ENCODE measurements around the gene ASXL3.

ASXL3 gene

GRCh38 chr18:33616556-33616955, 38.5 kb downstream of the ASXL3 start:
- no peaks in the 10 kb centered on the region for H3K9me2 ChIP-seq (ENCODE audit: low read depth, low read length)
- H3K9me3 ChIP-seq (ENCODE audit: low read length), result no peaks in the 10 kb centered on the region
- H3K27me3 ChIP-seq (ENCODE audit: insufficient read depth, low read length), result no peaks in the 10 kb centered on the region
- H3F3A ChIP-seq (ENCODE audit: insufficient read depth, low read length), result no peaks in the 10 kb centered on the region
- no peak for TF ChIP-seq EZH2 (IDR thresholded peaks at IDR 0.05; ENCODE audit: borderline replicate concordance, low read length)
- TF ChIP-seq, protein P1, sequence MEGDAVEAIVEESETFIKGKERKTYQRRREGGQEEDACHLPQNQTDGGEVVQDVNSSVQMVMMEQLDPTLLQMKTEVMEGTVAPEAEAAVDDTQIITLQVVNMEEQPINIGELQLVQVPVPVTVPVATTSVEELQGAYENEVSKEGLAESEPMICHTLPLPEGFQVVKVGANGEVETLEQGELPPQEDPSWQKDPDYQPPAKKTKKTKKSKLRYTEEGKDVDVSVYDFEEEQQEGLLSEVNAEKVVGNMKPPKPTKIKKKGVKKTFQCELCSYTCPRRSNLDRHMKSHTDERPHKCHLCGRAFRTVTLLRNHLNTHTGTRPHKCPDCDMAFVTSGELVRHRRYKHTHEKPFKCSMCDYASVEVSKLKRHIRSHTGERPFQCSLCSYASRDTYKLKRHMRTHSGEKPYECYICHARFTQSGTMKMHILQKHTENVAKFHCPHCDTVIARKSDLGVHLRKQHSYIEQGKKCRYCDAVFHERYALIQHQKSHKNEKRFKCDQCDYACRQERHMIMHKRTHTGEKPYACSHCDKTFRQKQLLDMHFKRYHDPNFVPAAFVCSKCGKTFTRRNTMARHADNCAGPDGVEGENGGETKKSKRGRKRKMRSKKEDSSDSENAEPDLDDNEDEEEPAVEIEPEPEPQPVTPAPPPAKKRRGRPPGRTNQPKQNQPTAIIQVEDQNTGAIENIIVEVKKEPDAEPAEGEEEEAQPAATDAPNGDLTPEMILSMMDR (IDR thresholded peaks at IDR 0.05; ENCODE audit: low read length), result no peak
- no peak overlapping the region for H3K9ac ChIP-seq (ENCODE audit: low read length)
- no peaks in the 10 kb centered on the region for H3K36me3 ChIP-seq (ENCODE audit: insufficient read depth, low read length)
- H4K20me1 ChIP-seq (ENCODE audit: insufficient read depth, low read length), result no peaks in the 10 kb centered on the region
- H3K27ac ChIP-seq (ENCODE audit: low read depth, low read length, poor library complexity, severe bottlenecking), result no peak overlapping the region
- H3K79me2 ChIP-seq (ENCODE audit: insufficient read depth, low read length), result no peaks in the 10 kb centered on the region
- H3K4me2 ChIP-seq (ENCODE audit: low read length), result no peak overlapping the region
- no peaks in the 10 kb centered on the region for H3K4me1 ChIP-seq (ENCODE audit: insufficient read depth, low read length, severe bottlenecking)
- no peak overlapping the region for H2AFZ ChIP-seq (ENCODE audit: low read length)
- no peak overlapping the region for H3K4me3 ChIP-seq (ENCODE audit: low read depth, low read length, poor library complexity, severe bottlenecking)

- no peaks in the 10 kb centered on the region for H3K27me3 ChIP-seq (ENCODE audit: insufficient read depth, low read length)
Measured at GRCh38 chr18:33627114-33627513, 49.1 kb downstream of the ASXL3 start.

DNA sequence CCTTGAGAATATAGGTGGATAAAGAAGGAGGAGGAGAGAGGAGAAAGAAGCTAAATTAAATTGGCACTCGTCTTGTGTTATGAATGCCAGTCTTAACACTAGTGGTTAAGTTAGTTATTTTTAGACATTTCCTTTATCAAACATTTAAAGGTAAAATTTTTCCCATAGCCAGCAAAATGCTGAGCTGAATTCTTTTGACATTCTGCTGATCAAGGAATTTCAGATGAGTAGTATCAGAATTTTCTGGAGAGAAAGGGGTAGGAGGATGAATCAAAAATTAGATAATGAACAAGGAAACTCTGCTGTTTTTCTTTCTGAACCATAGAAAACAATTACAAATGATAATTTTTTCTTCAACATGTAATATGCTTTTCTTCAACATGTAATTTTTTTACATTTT, 52.5 kb downstream of the ASXL3 start:
- no peaks in the 10 kb centered on the region for H3K27me3 ChIP-seq (ENCODE audit: insufficient read depth, low read length)
- no peaks in the 10 kb centered on the region for H3K9me2 ChIP-seq (ENCODE audit: low read depth, low read length)
- H3K4me3 ChIP-seq (ENCODE audit: low read depth, low read length, poor library complexity, severe bottlenecking), result no peak overlapping the region
- no peak for TF ChIP-seq EZH2 (IDR thresholded peaks at IDR 0.05; ENCODE audit: borderline replicate concordance, low read length)
- TF ChIP-seq, protein P1 (IDR thresholded peaks at IDR 0.05; ENCODE audit: low read length), result no peak
- H3K9ac ChIP-seq (ENCODE audit: low read length), result no peak overlapping the region
- no peak overlapping the region for H3K4me2 ChIP-seq (ENCODE audit: low read length)
- no peaks in the 10 kb centered on the region for H3K36me3 ChIP-seq (ENCODE audit: insufficient read depth, low read length)
- 0 out of 2 replicates have a peak overlapping the region, but pooled peaks have one; percentile 22 for H2AFZ ChIP-seq (ENCODE audit: low read length)
- no peaks in the 10 kb centered on the region for H3K4me1 ChIP-seq (ENCODE audit: insufficient read depth, low read length, severe bottlenecking)
- no peaks in the 10 kb centered on the region for H4K20me1 ChIP-seq (ENCODE audit: insufficient read depth, low read length)
- no peaks in the 10 kb centered on the region for H3K9me3 ChIP-seq (ENCODE audit: low read length)
- no peaks in the 10 kb centered on the region for H3K79me2 ChIP-seq (ENCODE audit: insufficient read depth, low read length)
- H3F3A ChIP-seq (ENCODE audit: insufficient read depth, low read length), result no peaks in the 10 kb centered on the region
- no peak overlapping the region for H3K27ac ChIP-seq (ENCODE audit: low read depth, low read length, poor library complexity, severe bottlenecking)

More at GRCh38 chr18:33627114-33627513, 49.1 kb downstream of the ASXL3 start:
- Histone ChIP-seq H3K9ac (ENCODE audit: low read length) (no peak overlapping the region), H3K9me3 (ENCODE audit: low read length) (no peaks in the 10 kb centered on the region), H3K9me2 (ENCODE audit: low read depth, low read length) (no peaks in the 10 kb centered on the region), H4K20me1 (ENCODE audit: insufficient read depth, low read length) (no peaks in the 10 kb centered on the region), H2AFZ (ENCODE audit: low read length) (no peak overlapping the region), H3F3A (ENCODE audit: insufficient read depth, low read length) (no peaks in the 10 kb centered on the region), H3K4me3 (ENCODE audit: low read depth, low read length, poor library complexity, severe bottlenecking) (no peak overlapping the region), H3K36me3 (ENCODE audit: insufficient read depth, low read length) (no peaks in the 10 kb centered on the region), H3K27ac (ENCODE audit: low read depth, low read length, poor library complexity, severe bottlenecking) (no peak overlapping the region), H3K4me1 (ENCODE audit: insufficient read depth, low read length, severe bottlenecking) (no peaks in the 10 kb centered on the region), H3K4me2 (ENCODE audit: low read length) (no peak overlapping the region), H3K79me2 (ENCODE audit: insufficient read depth, low read length) (no peaks in the 10 kb centered on the region)
- TF ChIP-seq, protein P1 (IDR thresholded peaks at IDR 0.05; ENCODE audit: low read length), result no peak
- no peak for TF ChIP-seq EZH2 (IDR thresholded peaks at IDR 0.05; ENCODE audit: borderline replicate concordance, low read length)

All from OCI-LY1 (cell line).